ENCODE results near the gene UBE2J2.

GRCh38 chr1:1229770-1230169, 43.9 kb downstream of the UBE2J2 start:
- TF ChIP-seq CTCF (IDR thresholded peaks at IDR 0.05 in 8 of 11, conservative IDR thresholded peaks at IDR 0.05 in 3 of 11), result no peak
- TF ChIP-seq POLR2A (IDR thresholded peaks at IDR 0.05), result no peak

Data from spleen (tissue), 7 donors.